HAP-1 (cell line): ENCODE data around the gene SIRPD.
"Not testable (repeated sequence)": the region's sequence is repeated elsewhere in the genome, so short reads cannot be mapped to it uniquely, and the experiment has no call there.

ENCODE experiments used
- DNase-seq, 2 experiments: peaks; one replicate each; pipeline ENCODE4 v3.0.0-alpha.2; 2016 to 2020; ENCODE audit warnings: low spot score in 2 of 2
- H3K27me3 ChIP-seq: fragments of 250-450 bp; sonication (Bioruptor Pico); 2 replicates; pipeline ENCODE4 v1.5.1; 2020; ENCODE audit warnings: low read depth, mild to moderate bottlenecking, moderate library complexity
- H3K36me3 ChIP-seq: fragments of 250-450 bp; sonication (Bioruptor Pico); replicated peaks from 2 replicates; pipeline ENCODE4 v1.5.1; 2020; ENCODE audit warnings: mild to moderate bottlenecking
- H3K4me1 ChIP-seq: fragments of 250-450 bp; sonication (Bioruptor Pico); 2 replicates; pipeline ENCODE4 v1.5.1; 2020; ENCODE audit warnings: mild to moderate bottlenecking
- H3K4me3 ChIP-seq: fragments of 250-450 bp; sonication (Bioruptor Pico); 2 replicates; pipeline ENCODE4 v1.5.1; 2020; ENCODE audit warnings: mild to moderate bottlenecking, moderate library complexity
- H3K9me3 ChIP-seq: fragments of 250-450 bp; sonication (Bioruptor Pico); 2 replicates; pipeline ENCODE4 v1.5.1; 2020; ENCODE audit warnings: mild to moderate bottlenecking, moderate library complexity
- in situ Hi-C: fragments of 300-500 bp; cut with MboI; formaldehyde crosslinking; loops from 3 replicates; pipeline ENCODE4 v1.14.3; 2020; ENCODE audit warnings: low sequenced_read_pairs, inconsistent platforms, mixed read lengths

SIRPD gene

GRCh38 chr20:1497371-1497770 is 60.1 kb downstream of the SIRPD start:
- H3K27me3 ChIP-seq, H3K9me3 ChIP-seq, H3K4me1 ChIP-seq, H3K36me3 ChIP-seq, DNase-seq, in situ Hi-C loops, H3K4me3 ChIP-seq: not testable (repeated sequence)

- H3K4me3 ChIP-seq, result no peak overlapping the region
- H3K9me3 ChIP-seq, result no peaks in the 10 kb centered on the region
- in situ Hi-C loops, result no loop called here
- no peaks in the 10 kb centered on the region for H3K4me1 ChIP-seq
- H3K27me3 ChIP-seq, result peaks cover 5% of the 10 kb centered on the region
- DNase-seq, result no peak
- H3K36me3 ChIP-seq, result no peaks in the 10 kb centered on the region
These were observed 60.6 kb downstream of the SIRPD start for GRCh38 chr20:1496930-1497329.

- Histone ChIP-seq H3K9me3 (no peaks in the 10 kb centered on the region), H3K4me3 (no peak overlapping the region), H3K27me3 (peaks cover 9% of the 10 kb centered on the region), H3K36me3 (no peaks in the 10 kb centered on the region), H3K4me1 (no peaks in the 10 kb centered on the region)
- DNase-seq, result no peak
- in situ Hi-C loops, result no loop called here
These were observed 63.1 kb downstream of the SIRPD start for GRCh38 chr20:1494436-1494835.

GRCh38 chr20:1493536-1493935 is 64.0 kb downstream of the SIRPD start:
- no peak for DNase-seq
- Histone ChIP-seq H3K9me3 (no peaks in the 10 kb centered on the region), H3K4me3 (no peak overlapping the region), H3K27me3 (peaks cover 9% of the 10 kb centered on the region), H3K36me3 (no peaks in the 10 kb centered on the region), H3K4me1 (no peaks in the 10 kb centered on the region)
- in situ Hi-C loops, result no loop called here

- H3K4me3 ChIP-seq, result no peak overlapping the region
These were observed 65.5 kb downstream of the SIRPD start for GRCh38 chr20:1491860-1492642.

GRCh38 chr20:1491281-1491840 is 66.1 kb downstream of the SIRPD start, which contains the start of gene SIRPB2:
TSS of gene SIRPB2 (minus strand) at chr20:1491420. CDS start at chr20:1491359, 61 bp downstream.
- H3K4me1 ChIP-seq, result no peaks in the 10 kb centered on the region
- DNase-seq, result no peak
- H3K4me3 ChIP-seq, result no peak within 1 kb of the TSS
- H3K36me3 ChIP-seq, result no peaks in the 10 kb centered on the region
- peaks cover 9% of the 10 kb centered on the region for H3K27me3 ChIP-seq
- in situ Hi-C loops, result no loop called here
- no peaks in the 10 kb centered on the region for H3K9me3 ChIP-seq

More at GRCh38 chr20:1491860-1492642, 65.5 kb downstream of the SIRPD start:
- DNase-seq, result no peak
- H3K4me1 ChIP-seq, result no peaks in the 10 kb centered on the region
- in situ Hi-C loops, result no loop called here
- H3K27me3 ChIP-seq, result peaks cover 9% of the 10 kb centered on the region
- no peaks in the 10 kb centered on the region for H3K9me3 ChIP-seq
- H3K36me3 ChIP-seq, result no peaks in the 10 kb centered on the region

- in situ Hi-C loops, result no loop called here
- Histone ChIP-seq H3K4me3 (no peak overlapping the region), H3K9me3 (no peaks in the 10 kb centered on the region), H3K27me3 (peaks cover 9% of the 10 kb centered on the region), H3K36me3 (no peaks in the 10 kb centered on the region), H3K4me1 (no peaks in the 10 kb centered on the region)
- DNase-seq, result no peak
These were observed 66.8 kb downstream of the SIRPD start for GRCh38 chr20:1490643-1491195.

- H3K36me3 ChIP-seq, result no peaks in the 10 kb centered on the region
- DNase-seq, result no peak
- H3K4me3 ChIP-seq, result no peak overlapping the region
- peaks cover 9% of the 10 kb centered on the region for H3K27me3 ChIP-seq
- H3K4me1 ChIP-seq, result no peaks in the 10 kb centered on the region
- H3K9me3 ChIP-seq, result no peaks in the 10 kb centered on the region
- in situ Hi-C loops, result no loop called here
These were observed 67.6 kb downstream of the SIRPD start for GRCh38 chr20:1489764-1490436.

- Histone ChIP-seq H3K9me3 (no peaks in the 10 kb centered on the region), H3K4me1 (no peaks in the 10 kb centered on the region), H3K36me3 (no peaks in the 10 kb centered on the region), H3K27me3 (peaks cover 14% of the 10 kb centered on the region), H3K4me3 (no peak overlapping the region)
- DNase-seq, result no peak
- in situ Hi-C loops, result no loop called here
These were observed 68.2 kb downstream of the SIRPD start for GRCh38 chr20:1489325-1489724.

- Histone ChIP-seq H3K4me1 (no peaks in the 10 kb centered on the region), H3K4me3 (no peak overlapping the region), H3K27me3 (peaks cover 24% of the 10 kb centered on the region), H3K36me3 (no peaks in the 10 kb centered on the region), H3K9me3 (no peaks in the 10 kb centered on the region)
- in situ Hi-C loops, result no loop called here
- DNase-seq, result no peak
These were observed 70.9 kb downstream of the SIRPD start for GRCh38 chr20:1486566-1486965.

GRCh38 chr20:1484438-1485116 is 72.9 kb downstream of the SIRPD start:
- DNase-seq, result no peak
- Histone ChIP-seq H3K9me3 (no peaks in the 10 kb centered on the region), H3K4me1 (no peaks in the 10 kb centered on the region), H3K4me3 (no peak overlapping the region), H3K36me3 (no peaks in the 10 kb centered on the region), H3K27me3 (peaks cover 30% of the 10 kb centered on the region)
- in situ Hi-C loops, result no loop called here
